GM18951 (cell line): ENCODE results near the gene KISS1R.

Experiments used
- POLR2A ChIP-seq: IDR thresholded peaks from 4 replicates; pipeline ENCODE4 v1.6.1; 2011; ENCODE audit warnings: mild to moderate bottlenecking; ENCODE audit not compliant: insufficient read length, insufficient read depth; ENCODE audit errors: extremely low read depth
- in situ Hi-C: fragments of 300-500 bp; cut with MboI; formaldehyde crosslinking; loops from one replicate; pipeline ENCODE4 v1.12.0; 2022; ENCODE audit warnings: low sequenced_read_pairs, mixed read lengths, inconsistent platforms; ENCODE audit not compliant: unreplicated experiment

KISS1R gene

DNA sequence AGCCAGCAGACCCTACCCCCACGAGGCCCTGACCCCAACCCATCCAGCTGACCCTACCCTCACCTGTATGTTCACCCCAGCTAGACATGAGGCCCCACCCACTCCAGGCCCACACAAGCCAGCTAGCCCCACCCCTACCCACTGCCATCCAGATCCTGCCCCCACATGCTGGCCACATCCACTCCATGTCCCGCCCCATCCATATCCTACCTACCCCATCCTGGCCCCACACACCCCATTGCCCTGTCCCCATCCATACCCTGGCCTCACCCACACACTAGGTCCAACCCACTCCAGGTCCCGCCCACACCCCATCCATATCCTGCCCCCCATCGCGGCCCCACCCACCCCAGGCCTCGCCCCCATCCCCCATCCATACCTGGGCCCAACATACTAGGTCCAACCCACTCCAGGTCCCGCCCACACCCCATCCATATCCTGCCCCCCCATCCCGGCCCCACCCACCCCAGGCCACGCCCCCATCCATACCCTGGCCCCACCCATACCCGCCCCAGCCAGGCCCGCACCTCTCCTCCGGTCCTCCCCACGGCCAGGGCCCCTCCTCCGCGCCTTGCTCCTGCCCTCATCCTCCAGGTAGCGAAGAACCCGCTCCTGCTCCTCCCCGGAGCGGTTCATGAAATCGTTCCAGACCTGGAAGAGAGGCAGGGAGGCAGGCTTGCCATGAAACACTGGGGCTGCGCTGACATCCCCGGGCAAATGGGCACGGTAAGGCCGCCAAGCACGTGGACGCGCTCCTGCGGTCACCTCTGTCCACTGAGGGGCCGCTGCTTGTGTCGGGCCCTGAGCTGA is 16.6 kb upstream of the KISS1R start:
- TF ChIP-seq POLR2A, result no peak
- in situ Hi-C loops, result no loop called here

DNA sequence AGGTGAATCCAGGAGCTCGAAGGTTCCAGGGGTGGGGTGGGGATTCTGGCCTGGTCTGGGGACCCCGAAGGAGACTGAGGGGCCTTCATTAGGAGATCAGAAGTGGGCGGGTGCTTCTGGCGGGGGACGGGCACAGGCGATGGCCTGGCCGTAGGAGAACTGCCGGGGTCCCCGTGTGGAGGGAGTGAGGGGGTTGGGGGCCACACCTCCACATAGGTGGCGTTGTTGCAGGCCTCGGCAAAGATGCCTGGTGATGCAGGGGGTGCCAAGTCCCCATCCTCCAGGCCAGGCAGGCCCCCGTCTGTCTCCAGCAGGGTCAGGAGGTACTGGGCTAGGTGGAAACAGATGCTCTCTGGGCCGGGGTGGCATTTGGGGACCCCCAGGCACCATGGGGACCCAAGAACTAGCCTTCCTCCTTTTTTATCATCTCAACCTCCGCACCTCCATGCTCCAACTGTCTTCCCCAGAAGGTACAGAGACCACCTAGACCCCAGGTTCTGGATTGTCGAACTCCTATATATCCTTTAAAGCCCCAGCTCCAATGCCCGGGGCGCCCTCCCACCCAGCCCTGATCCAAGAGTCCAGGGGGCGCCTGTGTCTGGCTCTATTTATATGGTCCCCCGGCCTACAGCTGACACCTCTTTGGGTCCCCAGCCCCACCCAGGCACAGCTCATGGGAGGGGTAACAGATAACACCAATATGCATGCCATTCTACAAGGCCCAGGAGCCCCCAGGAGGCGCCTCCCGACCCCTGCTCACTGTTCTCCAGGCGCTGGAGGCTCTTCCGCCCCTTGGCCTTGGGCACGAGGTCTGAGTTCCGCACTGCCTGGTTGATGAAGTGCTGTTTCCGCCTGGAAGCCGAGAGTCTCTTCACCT is 15.7 kb upstream of the KISS1R start:
- in situ Hi-C loops, result no loop called here
- TF ChIP-seq POLR2A, result no peak

DNA sequence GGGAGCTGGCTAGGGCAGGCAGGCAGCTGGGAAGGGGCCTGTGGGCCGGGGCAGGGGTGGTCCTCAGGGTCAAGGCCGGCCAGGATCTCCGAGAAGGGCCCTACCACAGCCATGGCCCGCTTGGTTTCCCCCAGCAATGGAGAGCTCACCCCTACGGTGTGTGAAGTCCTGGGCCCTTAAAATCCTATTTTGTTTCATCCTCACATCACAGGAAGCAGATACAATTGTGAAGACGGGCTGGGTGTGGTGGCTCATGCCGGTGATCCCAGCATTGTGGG is 15.1 kb upstream of the KISS1R start:
- TF ChIP-seq POLR2A, result no peak
- in situ Hi-C loops, result no loop called here

DNA sequence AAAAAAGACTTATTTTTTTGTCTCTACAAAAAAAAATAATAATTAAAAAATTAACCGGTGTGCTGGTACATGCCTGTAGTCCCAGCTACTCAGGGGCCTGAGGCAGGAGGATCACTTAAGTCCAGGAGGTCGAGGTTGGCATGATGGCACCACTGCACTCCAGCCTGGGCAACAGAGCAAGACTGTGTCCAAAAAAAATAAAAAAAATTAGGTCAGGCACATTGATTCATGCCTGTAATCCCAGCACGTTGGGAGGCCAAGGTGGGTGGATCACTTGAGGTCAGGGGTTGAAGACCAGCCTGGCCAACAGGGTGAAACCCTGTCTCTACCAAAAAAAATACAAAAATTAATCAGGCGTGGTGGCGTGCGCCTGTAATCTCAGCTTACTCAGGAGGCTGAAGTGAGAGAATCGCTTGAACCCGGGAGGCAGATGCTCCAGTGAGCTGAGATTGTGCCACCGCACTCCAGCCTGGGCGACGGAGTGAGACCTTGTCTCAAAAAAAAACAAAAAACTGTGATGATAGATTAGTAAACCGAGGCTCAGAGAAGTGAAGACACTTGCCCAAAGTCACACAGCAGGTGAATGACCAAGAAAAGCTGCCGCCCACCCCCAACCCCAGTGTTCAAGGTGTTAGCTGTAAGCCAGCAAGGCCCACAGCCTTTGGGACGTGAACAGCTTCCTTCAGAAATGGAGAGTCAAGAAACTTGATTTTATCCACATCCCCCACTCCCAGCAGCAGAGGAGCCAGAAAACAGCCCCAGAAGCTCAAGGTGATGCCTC is 14.5 kb upstream of the KISS1R start:
- in situ Hi-C loops, result no loop called here
- no peak for TF ChIP-seq POLR2A

DNA sequence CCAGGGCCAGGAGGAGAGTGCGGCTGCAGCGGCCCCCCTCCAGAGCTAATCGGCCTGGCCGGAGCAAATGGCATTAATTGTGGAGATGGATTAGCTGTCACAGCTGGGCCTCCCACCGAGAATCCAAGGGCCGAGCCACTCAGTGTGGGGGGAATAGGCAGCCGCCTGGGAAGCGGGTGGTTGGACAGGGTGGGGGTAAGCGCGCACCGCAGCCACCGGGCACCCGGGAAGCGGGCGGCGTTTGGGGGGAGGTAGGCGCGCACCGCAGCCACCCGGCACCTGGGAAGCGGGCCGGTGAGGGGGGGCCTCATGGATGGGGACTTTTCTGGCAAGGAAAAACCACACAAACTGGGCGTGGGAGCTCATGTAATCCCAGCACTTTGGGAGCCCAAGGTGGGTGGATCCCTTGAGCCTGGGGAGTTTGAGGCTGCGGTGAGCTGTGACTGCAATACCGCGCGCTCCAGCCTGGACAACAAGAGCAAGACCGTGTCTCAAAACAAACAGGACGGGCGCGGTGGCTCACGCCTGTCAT is 13.8 kb upstream of the KISS1R start:
- no peak for TF ChIP-seq POLR2A
- in situ Hi-C loops, result no loop called here

DNA sequence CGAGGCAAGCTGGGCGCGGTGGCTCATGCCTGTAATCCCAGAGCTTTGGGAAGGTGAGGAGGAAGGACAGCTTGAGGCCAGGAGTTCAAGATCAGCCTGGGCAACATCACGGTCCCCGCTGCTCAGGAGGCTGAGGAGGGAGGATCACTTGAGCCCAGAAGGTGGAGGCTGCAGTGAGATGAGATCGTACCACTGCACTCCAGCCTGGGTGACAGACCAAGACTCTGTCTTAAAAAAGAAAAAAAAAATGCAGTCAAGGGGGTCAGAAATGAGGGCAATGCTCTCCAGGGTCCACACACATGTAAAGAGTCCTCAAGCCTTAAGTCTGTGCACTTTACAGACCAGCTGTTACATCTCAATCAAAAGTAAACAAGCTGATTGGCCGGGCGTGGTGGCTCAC is 12.6 kb upstream of the KISS1R start:
- in situ Hi-C loops, result no loop called here

DNA sequence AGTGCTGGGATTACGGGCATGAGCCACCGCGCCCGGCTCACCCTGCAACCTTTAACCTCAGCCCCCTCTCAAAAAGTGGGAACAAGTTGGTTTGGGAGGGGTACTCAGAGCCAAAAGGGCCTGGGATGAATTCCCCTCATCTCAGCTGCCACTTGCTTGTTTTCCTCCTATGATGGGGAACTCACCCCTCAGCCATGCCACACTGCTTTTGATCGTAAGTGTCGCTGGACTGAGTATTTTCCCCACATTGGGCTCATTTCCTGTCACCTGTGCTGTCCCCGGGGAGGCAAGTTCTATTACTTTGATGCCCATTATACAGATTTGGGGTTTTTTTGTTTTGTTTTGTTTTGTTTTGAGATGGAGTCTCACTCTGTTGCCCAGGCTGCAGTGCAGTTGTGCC is 10.7 kb upstream of the KISS1R start:
- TF ChIP-seq POLR2A, result no peak
- in situ Hi-C loops, result no loop called here

More for the DNA sequence above, 12.6 kb upstream of the KISS1R start:
- no peak for TF ChIP-seq POLR2A

DNA sequence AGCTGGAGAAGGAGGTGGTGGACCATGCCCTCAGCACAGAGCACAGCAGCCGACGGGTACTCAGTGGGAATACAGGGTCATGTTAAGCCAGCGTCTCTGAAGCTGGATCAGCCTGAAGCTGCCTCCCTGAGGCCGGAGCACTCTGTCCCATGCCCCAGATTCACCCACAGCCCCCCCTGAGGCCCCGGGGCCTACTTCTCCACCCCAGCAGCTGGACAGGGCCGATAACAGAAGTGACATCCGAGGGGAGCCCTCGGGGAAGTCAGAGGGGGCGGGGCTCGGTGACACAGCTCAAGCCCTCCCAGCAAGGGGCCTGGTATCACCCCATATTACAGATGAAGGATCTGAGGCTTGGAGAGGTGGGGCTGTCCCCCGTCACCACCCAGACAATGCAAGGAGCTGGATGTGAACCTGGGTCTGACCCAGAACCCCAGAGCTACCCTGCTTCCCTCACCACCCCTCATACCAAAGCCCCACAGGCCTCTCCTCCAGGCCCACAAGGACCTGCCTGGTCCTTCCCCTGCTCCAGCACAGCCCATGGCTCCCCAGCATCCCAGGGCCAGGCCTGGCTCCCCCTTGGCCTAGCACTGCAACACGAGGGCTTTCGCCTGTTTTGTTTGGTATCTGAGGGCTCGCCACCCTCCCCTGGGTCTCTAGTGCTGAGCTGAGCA is 9.8 kb upstream of the KISS1R start:
- TF ChIP-seq POLR2A, result no peak
- in situ Hi-C loops, result no loop called here

DNA sequence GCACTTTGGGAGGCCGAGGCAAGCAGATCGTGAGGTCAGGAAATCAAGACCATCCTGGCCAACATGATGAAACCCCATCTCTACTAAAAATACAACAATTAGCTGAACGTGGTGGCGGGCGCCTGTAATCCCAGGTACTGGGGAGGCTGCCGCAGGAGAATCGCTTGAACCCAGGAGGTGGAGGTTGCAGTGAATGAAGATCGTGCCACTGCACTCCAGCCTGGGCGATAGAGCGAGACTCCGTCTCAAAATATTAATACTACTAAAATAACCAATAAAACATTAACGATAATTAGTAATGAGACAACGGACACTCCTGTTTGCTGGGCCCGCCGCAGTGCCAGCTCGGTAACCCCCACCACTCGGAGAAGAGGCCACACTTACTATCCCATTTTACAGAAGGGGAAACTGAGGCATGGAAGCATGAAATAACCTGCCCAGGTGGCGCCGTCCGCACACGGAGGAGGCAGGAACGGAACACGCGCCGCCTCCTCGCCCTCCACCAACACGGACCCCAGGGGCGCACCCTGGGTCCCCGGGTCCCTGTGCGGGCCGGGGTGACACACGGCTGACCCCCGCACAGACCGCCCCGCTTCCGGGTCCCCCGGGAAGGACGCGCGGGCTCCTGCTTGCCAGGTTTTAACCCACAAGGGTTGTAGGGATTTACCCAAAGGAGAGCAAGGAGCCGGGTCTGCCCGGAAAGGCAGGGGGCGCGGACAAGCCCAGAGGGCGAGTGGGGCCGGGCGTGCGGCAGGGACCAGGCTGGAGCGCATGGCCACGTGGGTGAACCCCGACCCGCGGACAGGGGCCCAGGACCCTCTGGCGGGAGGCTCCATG is 5.7 kb upstream of the KISS1R start:
- no peak for TF ChIP-seq POLR2A
- in situ Hi-C loops, result loop anchor here (10.0 kb wide), 1 partner anchor 47 kb away; no protein-coding TSS in a partner anchor

DNA sequence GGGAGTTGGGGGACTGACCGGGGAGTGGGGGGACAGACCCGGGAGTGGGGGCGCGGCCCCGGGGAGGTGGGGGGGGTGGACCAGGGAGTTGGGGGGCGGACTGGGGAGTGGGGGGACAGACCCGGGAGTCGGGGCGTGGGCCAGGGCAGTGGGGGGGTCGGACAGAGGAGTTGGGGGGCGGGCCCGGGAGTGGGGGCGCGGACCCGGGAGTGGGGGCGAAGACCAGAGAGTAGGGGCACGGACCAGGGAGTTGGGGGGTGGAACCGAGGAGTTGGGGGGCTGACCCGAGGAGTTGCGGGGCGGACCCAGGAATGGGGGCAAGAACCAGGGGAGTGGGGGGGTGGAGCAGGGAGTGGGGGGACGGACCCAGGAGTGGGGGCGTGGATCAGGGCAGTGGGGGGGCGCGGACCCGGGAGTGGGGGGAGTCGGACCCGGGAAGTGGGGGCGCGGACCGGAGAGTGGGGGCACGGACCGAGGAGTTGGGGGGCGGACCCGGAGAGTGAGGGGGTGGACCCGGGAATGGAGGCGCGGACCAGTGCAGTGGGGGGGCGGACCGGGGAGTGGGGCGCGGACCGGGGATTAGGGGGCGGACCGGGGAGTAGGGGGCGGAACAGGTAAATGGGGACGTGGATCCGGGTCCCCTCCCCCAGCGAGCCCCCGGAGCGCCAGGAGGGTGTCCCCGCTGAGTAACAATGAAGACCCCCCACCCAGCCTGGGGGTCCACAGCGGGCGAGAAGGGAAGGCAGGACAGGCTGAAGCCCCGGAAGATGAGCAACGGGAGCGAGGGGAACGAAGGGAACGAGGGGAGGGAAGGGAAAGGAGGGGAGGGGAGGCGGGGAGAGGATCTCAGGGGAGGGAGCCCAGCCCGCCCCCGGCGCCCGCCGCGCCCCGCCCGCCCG is 4.7 kb upstream of the KISS1R start:
- TF ChIP-seq POLR2A, result no peak

More for the DNA sequence above, 4.7 kb upstream of the KISS1R start:
- in situ Hi-C loops, result loop anchor here (10.0 kb wide), 1 partner anchor 48 kb away; no protein-coding TSS in a partner anchor
